Keratinocyte (primary cell): ENCODE data around the gene ELFN2.

Experiments
- CTCF ChIP-seq, 3 experiments: IDR thresholded peaks in 1 of 3; conservative IDR thresholded peaks in 1 of 3; optimal IDR thresholded peaks in 1 of 3; 2 replicates in 2 of 3; 3 replicates in 1 of 3; pipeline versions ENCODE3 to v1.5.1; 2011; ENCODE audit warnings: low read length in 3 of 3, mild to moderate bottlenecking in 3 of 3, moderate library complexity in 2 of 3, control low read depth in 1 of 3, inconsistent platforms in 1 of 3; ENCODE audit not compliant: insufficient read depth in 2 of 3; ENCODE audit errors: extremely low read depth in 1 of 3
- EZH2 ChIP-seq: IDR thresholded peaks from one replicate; pipeline ENCODE4 v1.6.1; 2012; ENCODE audit warnings: inconsistent platforms, mild to moderate bottlenecking, low read length, moderate library complexity

GRCh38 chr22:37454857-37455686 is 27.8 kb upstream of the ELFN2 start:
- TF ChIP-seq EZH2 (no peak), CTCF (optimal IDR thresholded peaks at IDR 0.05 in 1 of 3, IDR thresholded peaks at IDR 0.05 in 1 of 3, conservative IDR thresholded peaks at IDR 0.05 in 1 of 3; ENCODE audit: extremely low read depth in 1 of 3, insufficient read depth in 2 of 3, low read length in 3 of 3) (no peak)
